HepG2 (cell line): Measurements from ENCODE around the gene SEPTIN12. TPM values are rescaled to one million over a fixed set of nuclear protein-coding genes. Genes with fewer than 3 reads are reported as not detected.

ENCODE experiments used
- ARID3A ChIP-seq: IDR thresholded peaks from 2 replicates; pipeline ENCODE4 v1.6.1; 2012; ENCODE audit warnings: low read depth, low read length, improper control_type of control experiment
- ARID4A ChIP-seq: sonication (generic); formaldehyde crosslinking; IDR thresholded peaks from 2 replicates; pipeline ENCODE4 v1.5.0; 2020; ENCODE audit warnings: mild to moderate bottlenecking, missing genetic modification reagents, borderline replicate concordance
- EED ChIP-seq: sonication (generic); formaldehyde crosslinking; IDR thresholded peaks from 2 replicates; pipeline ENCODE4 v1.5.0; 2020; ENCODE audit warnings: mild to moderate bottlenecking, missing genetic modification reagents
- FUBP1 ChIP-seq: sonication (generic); formaldehyde crosslinking; IDR thresholded peaks from 2 replicates; pipeline ENCODE4 v1.5.1; 2020; ENCODE audit warnings: missing genetic modification reagents, mild to moderate bottlenecking, borderline replicate concordance
- GMEB1 ChIP-seq: sonication (generic); formaldehyde crosslinking; IDR thresholded peaks from 2 replicates; pipeline ENCODE4 v1.5.1; 2020; ENCODE audit warnings: missing genetic modification reagents, mild to moderate bottlenecking, borderline replicate concordance
- MAX ChIP-seq: IDR thresholded peaks from 2 replicates; pipeline ENCODE4 v1.6.1; 2012; ENCODE audit warnings: inconsistent platforms
- MBNL3 ChIP-seq: fragments of 250-450 bp; sonication (Bioruptor Pico); conservative IDR thresholded peaks from 2 replicates; pipeline ENCODE4 v1.8.0; 2022; ENCODE audit warnings: mild to moderate bottlenecking, inconsistent platforms
- MED8 ChIP-seq: sonication (generic); formaldehyde crosslinking; IDR thresholded peaks from 2 replicates; pipeline ENCODE4 v1.8.1; 2023; ENCODE audit warnings: mild to moderate bottlenecking, missing genetic modification reagents; ENCODE audit not compliant: insufficient replicate concordance
- PHB2 ChIP-seq: fragments of 450-650 bp; IDR thresholded peaks from 2 replicates; pipeline ENCODE4 v1.6.1; 2018; ENCODE audit not compliant: partially characterized antibody
- SAP130 ChIP-seq: IDR thresholded peaks from 2 replicates; pipeline ENCODE4 v1.6.1; 2016; ENCODE audit warnings: low read depth
- SMAD9 ChIP-seq: sonication (generic); formaldehyde crosslinking; IDR thresholded peaks from 2 replicates; pipeline ENCODE4 v1.5.1; 2020; ENCODE audit warnings: mild to moderate bottlenecking, missing genetic modification reagents
- ZBTB46 ChIP-seq: sonication (generic); formaldehyde crosslinking; IDR thresholded peaks from 2 replicates; pipeline ENCODE4 v1.4.0; 2020; ENCODE audit warnings: mild to moderate bottlenecking, missing genetic modification reagents, borderline replicate concordance
- ZFX ChIP-seq: sonication (generic); formaldehyde crosslinking; IDR thresholded peaks from 2 replicates; pipeline ENCODE4 v1.4.0; 2020; ENCODE audit warnings: mild to moderate bottlenecking, low read depth, missing genetic modification reagents, moderate library complexity
- ZNF678 ChIP-seq: sonication (generic); formaldehyde crosslinking; IDR thresholded peaks from 2 replicates; pipeline ENCODE4 v1.4.0; 2020; ENCODE audit warnings: mild to moderate bottlenecking, missing genetic modification reagents
- ZNF772 ChIP-seq: sonication (generic); formaldehyde crosslinking; IDR thresholded peaks from 2 replicates; pipeline ENCODE4 v1.5.0; 2020; ENCODE audit warnings: mild to moderate bottlenecking, missing genetic modification reagents
- ZNF775 ChIP-seq: sonication (generic); formaldehyde crosslinking; IDR thresholded peaks from 2 replicates; pipeline ENCODE4 v1.4.0; 2020; ENCODE audit warnings: missing genetic modification reagents, mild to moderate bottlenecking, moderate library complexity, borderline replicate concordance
- ZNF878 ChIP-seq: sonication (generic); formaldehyde crosslinking; IDR thresholded peaks from 2 replicates; pipeline ENCODE4 v1.8.1; 2023; ENCODE audit warnings: mild to moderate bottlenecking, missing genetic modification reagents, moderate library complexity
- polyA plus RNA-seq, 8 experiments: library from polyadenylated mRNA; depleted of rRNA in 3 of 8; stranded (reverse) in 7 of 8; unstranded in 1 of 8; fragments of >200 nt; fragmentation: Illumina TruSeq in 4 of 8; extraction: Trizol in 4 of 8; gene quantifications; 2 replicates each; pipeline versions ENCODE4 v1.2.1 to v1.2.3, GENCODE V29; 2011 to 2016; ENCODE audit warnings: low read depth in 4 of 8, missing spikeins in 1 of 8, mixed read lengths in 1 of 8; ENCODE audit not compliant: insufficient read depth in 1 of 8
- total RNA-seq, 5 experiments: library from RNA; depleted of rRNA; stranded (reverse); fragments of >200 nt; fragmentation: Illumina TruSeq; extraction: Trizol; gene quantifications; 2 replicates each; pipeline ENCODE4 v1.2.3, GENCODE V29; 2016; ENCODE audit warnings: low read depth in 1 of 5

The SEPTIN12 gene
- total and polyA plus RNA-seq, 2 of the 13 experiments (the other 11 are each of a cell fraction or from before 2014, with no cell fraction given), result 0.22 TPM; not detected in 1

- TF ChIP-seq MAX (peak; percentile 13; the same call in 1 of the 2 replicates), PHB2 (no peak), ARID4A (CRISPR knock-in tag) (peak; percentile 78; the same call in 1 of the 2 replicates), SMAD9 (CRISPR knock-in tag) (no peak), EED (no peak), MED8 (CRISPR knock-in tag) (no peak), GMEB1 (peak; percentile 91; the same call in 1 of the 2 replicates), ZFX (CRISPR knock-in tag) (peak; percentile 66), ZNF878 (CRISPR knock-in tag) (no peak), SAP130 (CRISPR knock-in tag) (peak; percentile 80), ZNF772 (CRISPR knock-in tag) (peak; percentile 58; the same call in 1 of the 2 replicates), ZNF775 (no peak), ZBTB46 (CRISPR knock-in tag) (no peak), MBNL3 (CRISPR knock-in tag) (no peak), FUBP1 (CRISPR knock-in tag) (no peak), ARID3A (no peak), ZNF678 (CRISPR knock-in tag) (no peak)
These were observed 19.4 kb downstream of the SEPTIN12 start (continued) for GRCh38 chr16:4768549-4769305.
